HG03045 (cell line): ENCODE data around the gene THOC3.
"Not testable (repeated sequence)": the region's sequence is repeated elsewhere in the genome, so short reads cannot be mapped to it uniquely, and the experiment has no call there.

ENCODE experiments used
- ATAC-seq: cut with Tn5 transposase; IDR thresholded peaks from one replicate; pipeline ENCODE4 v1.9.1; 2021; ENCODE audit warnings: mild to moderate bottlenecking, moderate library complexity; ENCODE audit not compliant: unreplicated experiment

Gene THOC3, protein sequence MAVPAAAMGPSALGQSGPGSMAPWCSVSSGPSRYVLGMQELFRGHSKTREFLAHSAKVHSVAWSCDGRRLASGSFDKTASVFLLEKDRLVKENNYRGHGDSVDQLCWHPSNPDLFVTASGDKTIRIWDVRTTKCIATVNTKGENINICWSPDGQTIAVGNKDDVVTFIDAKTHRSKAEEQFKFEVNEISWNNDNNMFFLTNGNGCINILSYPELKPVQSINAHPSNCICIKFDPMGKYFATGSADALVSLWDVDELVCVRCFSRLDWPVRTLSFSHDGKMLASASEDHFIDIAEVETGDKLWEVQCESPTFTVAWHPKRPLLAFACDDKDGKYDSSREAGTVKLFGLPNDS

DNA sequence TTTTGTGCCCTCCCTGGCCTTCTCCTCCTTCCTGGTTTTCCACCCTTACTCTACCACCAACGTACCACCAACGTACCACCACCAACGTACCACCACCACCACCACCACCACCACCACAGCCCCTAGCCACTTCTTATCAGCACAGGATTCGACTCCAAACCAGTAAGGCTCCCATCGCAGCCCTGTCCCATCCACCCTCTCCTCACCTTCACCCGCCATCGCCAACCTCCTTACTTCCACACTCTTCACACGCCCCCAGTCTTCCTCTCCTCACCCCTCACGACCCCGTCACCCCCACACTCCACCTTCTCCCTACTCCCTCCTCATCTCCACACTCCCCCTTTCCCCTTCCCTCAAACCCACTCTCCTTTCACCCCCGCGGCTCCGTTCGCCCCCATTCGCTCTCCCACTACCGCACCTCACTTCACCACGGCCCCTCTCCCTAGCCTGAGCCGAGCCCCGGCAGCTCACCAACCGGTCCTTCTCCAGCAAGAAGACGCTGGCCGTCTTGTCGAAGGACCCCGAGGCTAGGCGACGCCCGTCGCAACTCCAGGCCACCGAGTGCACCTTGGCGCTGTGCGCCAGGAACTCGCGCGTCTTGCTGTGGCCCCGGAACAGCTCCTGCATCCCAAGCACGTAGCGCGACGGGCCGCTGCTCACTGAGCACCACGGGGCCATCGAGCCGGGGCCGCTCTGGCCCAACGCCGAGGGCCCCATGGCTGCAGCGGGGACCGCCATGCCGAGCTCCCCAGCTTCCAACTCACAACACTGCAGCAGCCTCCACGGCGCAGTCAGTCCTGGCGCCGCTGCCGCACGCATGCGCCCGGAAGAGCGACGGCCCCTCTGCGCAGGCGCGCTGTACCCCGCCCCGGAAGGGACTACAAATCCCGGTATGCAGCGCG is at the start of gene THOC3:
TSS of gene THOC3 (minus strand) at position 845 of the 902 bp plus-strand sequence. CDS start at position 738, 107 bp downstream.
- peak; percentile 98 for ATAC-seq

DNA sequence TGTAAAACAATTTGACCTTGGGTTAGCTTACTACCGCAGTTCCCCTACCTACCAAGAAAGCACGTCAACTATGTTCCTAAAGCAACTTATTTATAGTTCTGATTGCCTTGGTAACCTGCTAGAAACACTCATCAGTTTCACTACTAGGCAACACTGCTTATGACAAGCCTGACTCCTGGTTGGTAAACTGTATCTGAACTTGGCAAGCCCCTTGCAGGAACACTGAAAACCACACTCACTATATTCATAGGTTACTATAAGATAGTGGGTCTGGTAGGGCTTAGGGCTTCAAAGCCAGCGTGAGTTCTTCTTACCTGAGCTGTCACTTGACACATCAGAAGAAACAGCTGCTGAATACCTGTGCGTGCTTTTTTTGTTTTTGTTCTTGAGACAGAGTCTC is 49.2 kb upstream of the THOC3 start:
- not testable (repeated sequence) for ATAC-seq

DNA sequence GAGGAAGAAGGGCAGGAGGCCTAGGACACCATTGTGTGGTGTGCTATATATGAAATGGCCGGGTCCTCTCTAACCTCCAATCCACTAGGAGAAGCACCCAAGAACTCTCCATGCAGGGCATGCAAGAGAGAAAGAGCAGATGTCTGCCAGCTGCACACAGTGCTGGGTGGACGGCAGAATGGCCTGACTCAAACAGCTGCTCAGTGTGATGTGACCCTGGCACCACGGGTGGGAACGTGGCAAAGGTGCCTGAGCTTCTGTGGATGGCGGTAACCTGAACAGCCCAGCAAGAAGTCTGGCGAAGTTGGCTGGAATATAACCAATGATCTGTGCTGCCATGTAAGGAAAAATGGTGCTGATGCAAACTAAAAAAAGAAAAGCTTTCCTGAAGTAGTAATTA is 46.2 kb upstream of the THOC3 start:
- not testable (repeated sequence) for ATAC-seq

DNA sequence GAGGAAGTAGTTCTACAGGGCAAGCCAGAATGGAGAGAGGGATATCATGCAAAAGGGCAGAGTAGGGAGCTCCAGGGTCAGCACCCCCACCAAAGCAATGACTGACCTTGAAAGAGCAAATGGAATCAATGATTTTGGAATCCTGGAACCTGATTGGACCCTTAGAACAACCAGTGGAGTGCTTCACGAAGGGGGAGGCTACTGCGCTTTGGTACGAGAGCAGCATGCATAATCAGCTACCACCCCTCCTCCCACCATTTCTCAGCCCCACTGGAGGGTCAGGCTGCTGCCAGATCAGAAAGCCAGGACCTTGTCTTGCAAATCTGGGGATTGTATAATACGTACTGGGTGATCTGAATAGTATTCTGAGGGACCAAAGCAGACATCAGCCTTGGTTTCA is 43.0 kb upstream of the THOC3 start:
- ATAC-seq: not testable (repeated sequence)

DNA sequence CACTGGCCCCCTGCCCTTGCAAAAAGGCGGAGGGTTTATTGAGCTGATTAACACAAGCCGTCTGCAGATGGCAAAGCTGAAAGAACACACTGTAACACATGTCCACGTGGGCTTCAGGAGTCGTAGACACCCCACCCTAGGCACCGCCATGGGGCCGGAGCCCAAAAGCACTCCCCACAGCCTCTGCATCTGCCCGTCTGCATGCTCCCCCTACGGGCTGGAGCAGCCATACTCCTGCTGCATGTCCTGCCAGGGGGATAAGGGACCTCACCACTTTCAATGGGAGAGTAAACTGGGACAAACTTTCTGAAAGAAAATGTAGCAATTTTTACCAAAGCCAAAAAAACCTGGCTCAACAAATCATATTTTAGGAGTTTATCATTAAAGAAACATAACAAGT is 42.1 kb upstream of the THOC3 start:
- not testable (repeated sequence) for ATAC-seq

DNA sequence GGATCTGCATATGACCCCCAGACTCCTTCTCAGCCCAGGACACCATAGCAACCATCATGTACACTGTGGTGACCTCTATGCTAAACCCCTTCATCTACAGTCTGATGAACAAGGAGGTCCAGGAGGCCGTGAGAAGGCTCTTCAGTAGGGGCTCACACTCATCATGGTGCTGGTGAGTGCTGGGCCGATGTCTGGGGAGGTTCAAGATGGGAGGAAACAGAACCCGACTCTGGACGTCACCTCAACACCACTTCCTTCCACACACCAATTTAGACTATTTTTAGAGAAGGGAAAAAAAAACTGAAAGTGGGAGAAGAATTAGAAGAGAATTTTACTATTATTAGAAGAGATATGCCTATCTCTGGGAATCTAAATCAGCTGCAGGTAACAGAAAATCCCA is 39.1 kb upstream of the THOC3 start:
- not testable (repeated sequence) for ATAC-seq

DNA sequence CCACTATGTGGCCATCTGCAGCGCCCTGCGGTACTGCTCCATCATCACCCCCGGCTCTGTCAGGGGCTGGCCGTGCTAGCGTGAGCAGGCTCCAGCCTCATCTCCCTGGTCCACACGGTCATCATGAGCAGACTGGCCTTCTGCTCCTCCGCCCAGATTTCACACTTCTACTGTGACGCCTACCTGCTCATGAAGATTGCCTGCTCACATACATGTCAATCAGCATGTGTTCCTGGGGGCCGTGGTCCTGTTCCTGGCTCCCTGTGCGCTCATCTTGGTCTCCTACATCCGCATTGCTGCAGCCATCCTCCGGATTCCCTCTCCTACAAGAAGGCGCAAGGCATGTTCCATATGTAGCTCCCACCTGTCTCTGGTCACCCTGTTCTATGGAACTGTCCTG is 38.7 kb upstream of the THOC3 start:
- not testable (repeated sequence) for ATAC-seq

DNA sequence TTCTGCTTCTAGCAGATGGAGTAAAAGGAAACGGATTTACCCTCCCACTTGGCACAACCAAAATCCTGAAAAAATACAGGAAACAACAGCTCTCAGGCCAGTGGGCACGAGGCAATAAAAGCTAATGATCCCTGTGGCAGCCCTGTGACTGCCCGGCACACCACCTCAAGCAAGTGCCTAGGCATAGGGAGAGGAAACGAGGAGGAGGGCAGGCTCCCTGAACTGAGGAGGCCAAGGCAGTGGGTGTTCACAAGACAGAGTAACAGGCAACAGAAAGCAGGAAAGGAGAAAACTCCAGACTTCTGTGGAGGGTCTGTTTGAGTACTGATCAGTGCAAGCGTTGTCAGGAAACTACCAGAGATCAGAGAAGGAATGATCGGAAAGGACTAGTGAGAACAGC is 29.9 kb upstream of the THOC3 start:
- not testable (repeated sequence) for ATAC-seq

DNA sequence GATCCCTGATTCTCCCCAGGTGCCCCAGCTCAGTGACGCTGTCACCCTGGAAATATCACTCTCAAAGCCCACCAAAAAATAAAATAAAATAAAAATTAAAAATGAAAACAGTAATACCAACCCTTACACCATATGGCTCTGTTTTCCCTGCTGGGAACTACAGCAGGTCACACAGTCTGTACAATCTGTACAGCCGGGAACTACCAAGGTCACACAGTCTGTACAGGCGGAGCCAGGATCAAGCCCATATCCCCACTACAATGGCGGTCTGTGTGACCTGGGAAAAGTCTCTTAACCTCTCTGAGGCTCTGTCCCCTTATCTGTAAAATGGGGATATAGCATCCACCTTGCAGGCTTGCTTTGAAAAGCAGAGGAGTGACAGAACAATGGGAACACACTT is 29.4 kb upstream of the THOC3 start:
- ATAC-seq: not testable (repeated sequence)

DNA sequence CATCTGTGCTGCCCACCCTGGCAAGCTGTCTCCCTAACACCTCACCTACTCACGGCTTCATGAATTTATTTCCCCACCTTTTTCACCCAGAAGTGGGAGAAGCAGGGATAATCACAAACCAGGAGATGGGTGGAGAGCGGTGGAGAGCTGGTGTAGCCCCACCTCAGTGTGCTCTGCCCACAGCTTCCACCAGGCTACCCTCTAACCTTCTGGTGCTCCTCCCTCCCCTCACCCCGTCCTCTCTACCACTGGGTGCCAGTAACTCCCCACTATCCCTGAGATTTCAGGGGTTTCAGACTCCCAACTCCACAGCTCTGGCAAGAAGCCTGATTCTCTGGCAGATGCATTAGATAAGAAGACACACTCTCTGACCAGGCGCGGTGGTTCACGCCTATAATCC is 28.7 kb upstream of the THOC3 start:
- ATAC-seq: not testable (repeated sequence)

DNA sequence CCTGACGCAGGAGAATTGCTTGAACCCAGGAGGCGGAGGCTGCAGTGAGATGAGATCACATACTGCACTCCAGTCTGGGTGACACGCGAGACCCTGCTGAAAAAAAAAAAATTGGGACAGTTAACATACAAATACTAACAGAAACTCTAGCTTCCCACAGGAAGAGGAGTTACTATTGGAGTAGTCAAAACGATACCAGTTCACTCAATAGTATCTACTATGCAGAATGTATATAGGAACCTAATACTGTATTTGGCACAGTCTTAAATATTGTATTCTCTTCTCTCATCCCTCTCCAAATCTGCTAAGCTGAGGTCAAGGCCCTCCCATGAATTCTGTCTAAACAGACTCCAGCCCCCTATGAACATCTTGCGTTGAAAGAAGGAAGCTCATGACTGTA is 27.4 kb upstream of the THOC3 start:
- not testable (repeated sequence) for ATAC-seq

DNA sequence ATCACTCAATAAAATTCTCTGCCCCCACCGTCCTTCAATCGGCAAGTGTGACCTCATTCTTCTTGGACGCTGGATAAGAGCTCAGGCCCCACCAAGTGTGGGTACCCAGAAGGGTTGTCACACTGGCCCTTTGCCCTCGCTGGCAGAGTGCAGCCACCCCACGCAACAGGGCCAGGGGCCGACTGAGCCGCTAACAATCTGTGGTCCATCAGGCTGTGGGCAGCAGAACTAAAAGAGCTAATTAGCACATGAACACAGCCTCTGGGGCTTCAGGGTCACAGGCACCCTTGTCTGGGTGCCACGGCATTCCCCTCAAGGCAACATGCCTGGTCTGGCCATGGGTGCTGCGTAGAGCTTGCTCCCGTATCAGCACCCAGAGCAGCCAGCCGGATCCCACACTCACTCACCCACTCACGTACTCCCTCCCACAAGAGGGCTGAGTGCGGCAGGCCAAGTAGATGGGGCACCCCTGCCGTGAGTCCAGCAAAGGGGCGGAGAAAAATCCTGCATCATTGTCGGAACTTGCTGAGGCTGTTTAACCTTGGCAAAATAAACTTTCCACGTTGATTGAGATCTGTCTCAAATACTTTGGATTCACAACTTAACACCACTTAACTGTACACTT is 11.4 kb upstream of the THOC3 start:
- ATAC-seq: not testable (repeated sequence)

DNA sequence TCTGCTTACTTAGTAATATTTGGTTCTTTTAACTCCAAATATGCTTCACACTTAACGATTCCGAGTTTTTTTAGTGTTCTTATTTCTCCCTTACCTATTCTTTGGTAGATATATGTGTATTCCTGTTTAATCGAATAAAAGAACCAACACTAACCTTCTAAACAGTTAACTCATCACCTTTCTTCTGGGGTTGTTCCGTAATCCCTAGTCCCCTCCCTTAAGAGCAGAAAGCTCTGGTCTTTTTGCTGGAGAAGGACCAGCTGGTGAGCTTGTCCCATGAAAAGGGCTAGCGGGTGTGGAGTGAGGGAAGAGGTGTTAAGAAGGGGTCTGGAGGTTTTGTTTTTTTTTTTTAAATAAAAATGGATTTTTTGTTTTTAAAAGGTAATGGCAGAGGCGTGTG is 266 bp upstream of the THOC3 start:
- peak; percentile 33 for ATAC-seq

DNA sequence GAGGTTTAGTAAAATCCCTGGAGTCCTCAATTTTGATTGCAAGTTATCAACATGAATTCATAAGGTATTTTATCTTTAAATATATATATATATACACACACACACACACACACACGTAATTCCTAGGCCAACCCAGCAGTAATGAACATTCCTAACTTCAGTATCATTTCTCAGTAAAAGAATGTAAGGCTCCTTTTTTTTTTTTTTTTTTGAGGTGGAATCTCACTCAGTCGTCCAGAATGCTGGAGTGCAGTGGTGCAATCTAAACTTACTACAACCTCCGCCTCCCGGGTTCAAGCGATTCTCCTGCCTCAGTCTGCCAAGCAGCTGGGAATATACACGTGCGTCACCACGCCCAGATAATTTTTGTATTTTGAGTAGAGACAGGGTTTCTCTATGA is 5.8 kb downstream of the THOC3 start:
- not testable (repeated sequence) for ATAC-seq

DNA sequence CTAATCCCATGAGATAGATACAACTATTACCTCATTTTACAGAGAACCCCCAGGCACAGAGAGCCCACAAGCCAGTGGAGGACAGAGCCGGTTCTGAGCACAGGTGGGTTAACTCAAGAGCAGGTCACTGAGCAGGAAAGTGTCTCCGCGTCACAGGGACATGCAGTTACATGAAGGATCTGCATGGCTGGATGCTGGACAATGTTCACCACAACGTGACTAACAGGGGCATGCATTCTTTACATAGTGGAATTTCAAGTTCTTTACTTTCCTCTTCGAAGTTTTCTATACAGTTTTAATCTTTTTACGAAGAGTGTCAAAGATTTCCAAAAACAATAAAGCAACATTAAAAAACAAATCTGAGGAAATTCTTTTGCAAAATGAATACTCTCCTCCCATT is 7.9 kb downstream of the THOC3 start:
- not testable (repeated sequence) for ATAC-seq

DNA sequence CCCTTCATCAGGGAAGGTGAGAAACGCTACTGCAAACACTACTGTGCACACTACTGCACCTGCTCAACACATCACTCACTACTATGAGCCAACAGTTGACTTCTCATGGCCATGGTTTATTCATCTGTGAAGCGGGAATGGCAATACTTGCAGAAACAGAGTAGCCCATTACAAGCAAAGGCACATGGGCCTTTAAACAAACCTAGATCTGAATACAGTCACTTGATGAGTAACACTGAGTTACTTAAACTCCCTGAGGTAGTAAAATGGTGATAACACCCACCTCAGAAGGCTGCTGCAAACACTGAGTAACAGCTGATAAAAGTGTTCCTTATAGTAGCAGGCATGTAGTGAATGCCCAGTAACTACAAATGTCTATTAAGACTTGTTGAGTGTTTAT is 9.6 kb downstream of the THOC3 start:
- ATAC-seq: not testable (repeated sequence)

DNA sequence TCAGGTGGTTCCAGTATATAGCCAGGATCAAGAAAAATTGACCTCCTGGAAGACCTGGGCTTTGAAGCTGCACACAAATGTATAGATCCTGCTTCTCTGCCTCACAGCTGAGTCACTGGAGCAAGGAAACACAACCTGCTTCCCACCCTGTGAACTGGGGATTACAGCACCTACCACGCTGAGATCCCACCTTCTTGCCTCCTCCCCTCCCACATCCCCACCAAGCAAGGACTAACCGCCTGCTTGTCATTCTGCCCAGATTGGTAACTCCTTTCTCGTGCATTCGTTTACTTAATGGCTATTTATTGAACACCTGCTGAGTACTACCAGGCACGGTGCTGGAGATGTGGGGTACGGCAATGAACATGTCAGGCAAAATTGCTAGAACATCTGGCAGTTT is 14.0 kb downstream of the THOC3 start:
- not testable (repeated sequence) for ATAC-seq

DNA sequence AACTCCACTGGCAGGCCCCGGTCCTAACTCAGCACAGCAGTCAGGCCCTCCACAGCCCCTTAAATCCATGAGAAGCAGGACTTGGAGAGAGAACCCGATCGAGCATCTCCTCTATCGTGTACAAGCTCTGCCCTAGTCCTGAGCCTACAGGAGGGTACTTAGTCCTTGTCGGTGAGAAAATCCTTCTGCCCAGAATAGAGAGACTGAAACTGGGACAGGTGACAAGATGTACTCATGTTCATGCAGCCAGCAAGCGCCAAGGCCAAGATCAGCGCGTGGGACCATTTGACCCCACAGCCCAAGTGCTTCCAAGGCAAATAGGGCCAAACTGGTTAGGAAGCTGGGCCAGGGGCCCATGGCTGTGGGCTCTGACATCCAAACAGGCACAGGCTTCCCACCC is 15.3 kb downstream of the THOC3 start:
- not testable (repeated sequence) for ATAC-seq

DNA sequence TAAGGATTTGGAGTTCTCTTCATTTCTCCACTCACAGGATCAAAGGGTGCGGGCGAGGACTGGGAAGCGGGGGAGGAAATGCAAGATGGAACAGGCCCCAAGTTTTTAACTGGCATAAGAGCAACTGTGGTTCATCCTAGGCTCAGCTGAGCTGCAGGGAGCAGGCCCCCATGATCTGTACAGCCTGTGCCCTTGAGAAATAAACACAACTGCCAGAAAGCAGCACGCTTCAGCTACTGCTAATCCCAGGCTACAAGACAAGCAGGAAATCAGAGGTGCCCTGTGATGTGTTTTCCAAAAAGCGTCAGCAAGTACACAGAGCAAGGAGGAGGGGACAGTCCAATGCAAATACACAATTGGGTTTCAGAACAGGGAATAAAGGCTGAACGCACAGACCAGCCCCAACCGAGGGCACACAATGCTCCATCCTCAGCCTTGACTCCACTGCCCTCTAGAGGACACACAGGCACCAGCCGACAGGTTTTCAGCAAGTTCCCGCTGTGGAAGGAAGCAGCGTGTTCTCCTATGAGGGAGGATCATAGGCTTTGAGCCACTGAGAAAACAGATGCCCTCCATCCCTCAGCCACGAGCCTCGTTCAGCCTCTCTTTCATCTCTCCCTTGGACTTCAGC is 16.7 kb downstream of the THOC3 start:
- peak; percentile 57 for ATAC-seq

DNA sequence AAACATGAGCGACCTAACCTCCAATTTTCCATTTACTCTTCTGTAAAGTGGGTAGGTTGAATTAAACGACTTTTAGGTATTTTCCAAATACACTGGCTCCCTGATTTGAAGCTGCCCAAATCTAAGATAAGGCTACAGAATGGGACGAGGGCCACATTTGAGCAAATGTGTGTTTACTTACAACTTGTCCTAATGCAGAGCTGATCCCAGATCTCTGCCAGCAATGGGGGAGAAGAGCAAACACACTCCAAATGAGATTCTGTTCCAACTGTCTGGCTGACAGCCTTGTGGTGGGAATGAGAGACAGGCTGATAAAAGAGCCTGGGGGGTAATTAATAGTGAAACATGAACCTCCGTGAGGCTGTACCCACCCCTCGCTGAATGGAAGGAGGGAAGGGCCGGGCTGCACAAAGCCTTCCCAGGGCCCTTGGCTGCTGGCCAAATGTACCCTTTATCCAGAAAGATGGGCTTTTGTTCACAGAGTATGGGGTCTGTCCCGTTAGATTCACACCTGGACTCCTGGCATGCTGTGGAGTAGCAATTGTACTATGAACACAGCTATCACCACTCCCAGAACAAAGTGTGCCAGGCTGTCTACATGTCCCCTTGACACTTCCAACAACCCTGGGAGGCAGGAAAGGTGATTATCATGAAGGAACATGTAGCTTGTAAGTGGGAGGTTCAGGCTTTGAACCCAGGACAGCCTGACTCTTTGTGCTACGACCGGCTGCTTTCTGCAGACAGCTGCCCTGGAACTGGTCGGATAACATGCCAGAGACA is 19.6 kb downstream of the THOC3 start:
- not testable (repeated sequence) for ATAC-seq
